ENCODE measurements around the gene SLC1A5.
A peak's percentile ranks its signal among the peaks of the same experiment; 100 is the strongest.

SLC1A5 gene

GRCh38 chr19:46798713-46799112 is 10.3 kb upstream of the SLC1A5 start:
- H3K4me3 ChIP-seq (ENCODE audit: low read depth, low read length), result no peak overlapping the region
- no peak for DNase-seq (ENCODE audit: low read depth)
- no peak for TF ChIP-seq CTCF (conservative IDR thresholded peaks at IDR 0.05; ENCODE audit: low read depth, low read length)

- no peak overlapping the region for H3K4me3 ChIP-seq (ENCODE audit: low read depth, low read length)
- TF ChIP-seq CTCF (conservative IDR thresholded peaks at IDR 0.05; ENCODE audit: low read depth, low read length), result no peak
- no peak for DNase-seq (ENCODE audit: low read depth)
These were observed 9.5 kb upstream of the SLC1A5 start for GRCh38 chr19:46797881-46798280.

GRCh38 chr19:46791944-46792343 is 3.5 kb upstream of the SLC1A5 start:
- DNase-seq (ENCODE audit: low read depth), result no peak
- TF ChIP-seq CTCF (conservative IDR thresholded peaks at IDR 0.05; ENCODE audit: low read depth, low read length), result no peak
- no peak overlapping the region for H3K4me3 ChIP-seq (ENCODE audit: low read depth, low read length)

GRCh38 chr19:46789371-46789770 is 977 bp upstream of the SLC1A5 start:
- no peak for TF ChIP-seq CTCF (conservative IDR thresholded peaks at IDR 0.05; ENCODE audit: low read depth, low read length)

GRCh38 chr19:46788968-46789338 is 559 bp upstream of the SLC1A5 start:
- DNase-seq (ENCODE audit: low read depth), result no peak
- no peak overlapping the region for H3K4me3 ChIP-seq (ENCODE audit: low read depth, low read length)
- TF ChIP-seq CTCF (conservative IDR thresholded peaks at IDR 0.05; ENCODE audit: low read depth, low read length), result no peak

More at GRCh38 chr19:46789371-46789770, 977 bp upstream of the SLC1A5 start:
- no peak overlapping the region for H3K4me3 ChIP-seq (ENCODE audit: low read depth, low read length)
- no peak for DNase-seq (ENCODE audit: low read depth)

- H3K4me3 ChIP-seq (ENCODE audit: low read depth, low read length), result peak overlapping the region; percentile 86
- peak; percentile 59 for DNase-seq (ENCODE audit: low read depth)
- no peak for TF ChIP-seq CTCF (conservative IDR thresholded peaks at IDR 0.05; ENCODE audit: low read depth, low read length)
These were observed 798 bp downstream of the SLC1A5 start for GRCh38 chr19:46787331-46788261.

GRCh38 chr19:46787040-46787330 is 1.4 kb downstream of the SLC1A5 start:
- TF ChIP-seq CTCF (conservative IDR thresholded peaks at IDR 0.05; ENCODE audit: low read depth, low read length), result no peak
- peak overlapping the region; percentile 86 for H3K4me3 ChIP-seq (ENCODE audit: low read depth, low read length)
- no peak for DNase-seq (ENCODE audit: low read depth)

Data from choroid plexus epithelial cell (primary cell).